Effector memory CD4-positive, alpha-beta T cell (primary cell): ENCODE measurements around the gene MT1G.
"Not testable (repeated sequence)": the region's sequence is repeated elsewhere in the genome, so short reads cannot be mapped to it uniquely, and the experiment has no call there.

Experiments
- DNase-seq, 3 donors: peaks; one replicate each; pipeline ENCODE4 v3.0.0-alpha.2; 2020
- H3K27ac ChIP-seq: 2 replicates; pipeline ENCODE4 v1.7.0; 2013; ENCODE audit warnings: mild to moderate bottlenecking, low read length, moderate library complexity; ENCODE audit not compliant: insufficient read depth, poor library complexity, severe bottlenecking
- H3K27me3 ChIP-seq: replicated peaks from 2 replicates; pipeline ENCODE4 v1.7.0; 2013; ENCODE audit warnings: mild to moderate bottlenecking, low read length; ENCODE audit not compliant: insufficient read depth, control insufficient read depth, poor library complexity, severe bottlenecking
- H3K36me3 ChIP-seq: 2 replicates; pipeline ENCODE4 v1.7.0; 2013; ENCODE audit warnings: mild to moderate bottlenecking, low read length, moderate library complexity; ENCODE audit not compliant: control insufficient read depth, insufficient read depth
- H3K4me1 ChIP-seq: 2 replicates; pipeline ENCODE4 v1.7.0; 2013; ENCODE audit warnings: low read length, mild to moderate bottlenecking; ENCODE audit not compliant: control insufficient read depth, insufficient read depth, poor library complexity, severe bottlenecking
- H3K4me3 ChIP-seq: 2 replicates; pipeline ENCODE4 v1.7.0; 2013; ENCODE audit warnings: low read length, low read depth, mild to moderate bottlenecking; ENCODE audit not compliant: insufficient read depth, poor library complexity, severe bottlenecking
- H3K9me3 ChIP-seq: 2 replicates; pipeline ENCODE4 v1.7.0; 2013; ENCODE audit warnings: mild to moderate bottlenecking, low read length, moderate library complexity; ENCODE audit not compliant: control insufficient read depth

Gene MT1G

GRCh38 chr16:56665286-56666261 is 2.3 kb downstream of the MT1G start:
- H3K27ac ChIP-seq, H3K9me3 ChIP-seq, DNase-seq, H3K36me3 ChIP-seq, H3K4me3 ChIP-seq, H3K4me1 ChIP-seq: not testable (repeated sequence)
- peaks cover 25% of the 10 kb centered on the region for H3K27me3 ChIP-seq

GRCh38 chr16:56664506-56664905 is 3.4 kb downstream of the MT1G start:
- no peak overlapping the region for H3K4me3 ChIP-seq
- H3K4me1 ChIP-seq, result peaks cover 4% of the 10 kb centered on the region
- no peaks in the 10 kb centered on the region for H3K36me3 ChIP-seq
- no peak overlapping the region for H3K27ac ChIP-seq
- peaks cover 18% of the 10 kb centered on the region for H3K27me3 ChIP-seq
- no peak for DNase-seq
- no peaks in the 10 kb centered on the region for H3K9me3 ChIP-seq

- DNase-seq, result no peak
- Histone ChIP-seq H3K27ac (peak overlapping the region; percentile 22), H3K4me3 (peak overlapping the region; percentile 57), H3K9me3 (no peaks in the 10 kb centered on the region), H3K27me3 (peaks cover 3% of the 10 kb centered on the region), H3K4me1 (peaks cover 9% of the 10 kb centered on the region), H3K36me3 (no peaks in the 10 kb centered on the region)
Observed at GRCh38 chr16:56662357-56663354, 5.2 kb downstream of the MT1G start.

- H3K27ac ChIP-seq, result no peak overlapping the region
- peaks cover 9% of the 10 kb centered on the region for H3K4me1 ChIP-seq
- peak overlapping the region; percentile 82 for H3K4me3 ChIP-seq
- no peaks in the 10 kb centered on the region for H3K27me3 ChIP-seq
- H3K9me3 ChIP-seq, result no peaks in the 10 kb centered on the region
- DNase-seq, result no peak
- no peaks in the 10 kb centered on the region for H3K36me3 ChIP-seq
Observed at GRCh38 chr16:56658327-56658875, 9.5 kb downstream of the MT1G start.

GRCh38 chr16:56657555-56658326 is 10.1 kb downstream of the MT1G start, which contains the start of gene MT1F:
TSS of gene MT1F (plus strand) at chr16:56657959. CDS start at chr16:56658059, 100 bp downstream.
- Histone ChIP-seq H3K4me1 (peaks cover 9% of the 10 kb centered on the region), H3K36me3 (no peaks in the 10 kb centered on the region), H3K27me3 (no peaks in the 10 kb centered on the region), H3K27ac (peak within 1 kb of the TSS; percentile 49), H3K9me3 (no peaks in the 10 kb centered on the region), H3K4me3 (peak within 1 kb of the TSS; percentile 82)
- peak; percentile 41 to 59 (median 59) for DNase-seq

- Histone ChIP-seq H3K27ac (no peak overlapping the region), H3K4me3 (no peak overlapping the region), H3K9me3 (no peaks in the 10 kb centered on the region), H3K36me3 (no peaks in the 10 kb centered on the region), H3K27me3 (peaks cover 4% of the 10 kb centered on the region), H3K4me1 (peaks cover 4% of the 10 kb centered on the region)
- DNase-seq, result no peak
Observed at GRCh38 chr16:56653218-56653617, 14.6 kb downstream of the MT1G start.

- Histone ChIP-seq H3K27me3 (peaks cover 4% of the 10 kb centered on the region), H3K27ac (no peak overlapping the region), H3K36me3 (no peaks in the 10 kb centered on the region), H3K9me3 (no peaks in the 10 kb centered on the region), H3K4me1 (no peaks in the 10 kb centered on the region), H3K4me3 (no peak overlapping the region)
- DNase-seq, result no peak
Observed at GRCh38 chr16:56652600-56652999, 15.3 kb downstream of the MT1G start.

- no peaks in the 10 kb centered on the region for H3K36me3 ChIP-seq
- no peaks in the 10 kb centered on the region for H3K9me3 ChIP-seq
- H3K4me3 ChIP-seq, result no peak within 1 kb of the TSS
- DNase-seq, result no peak
- peaks cover 4% of the 10 kb centered on the region for H3K27me3 ChIP-seq
- H3K27ac ChIP-seq, result no peak within 1 kb of the TSS
- H3K4me1 ChIP-seq, result no peaks in the 10 kb centered on the region
Observed at GRCh38 chr16:56651586-56651985, 16.3 kb downstream of the MT1G start, which contains the start of gene MT1B. TSS of gene MT1B (plus strand) at chr16:56651886. CDS start at chr16:56651954, 68 bp downstream.

GRCh38 chr16:56649820-56650219 is 18.0 kb downstream of the MT1G start:
- no peak for DNase-seq

More at GRCh38 chr16:56649820-56650219, 18.0 kb downstream of the MT1G start:
- Histone ChIP-seq H3K9me3 (no peaks in the 10 kb centered on the region), H3K27me3 (peaks cover 4% of the 10 kb centered on the region), H3K27ac (no peak overlapping the region), H3K4me3 (no peak overlapping the region), H3K36me3 (no peaks in the 10 kb centered on the region), H3K4me1 (no peaks in the 10 kb centered on the region)
